ENCODE data around the gene PRKCD.

DNA sequence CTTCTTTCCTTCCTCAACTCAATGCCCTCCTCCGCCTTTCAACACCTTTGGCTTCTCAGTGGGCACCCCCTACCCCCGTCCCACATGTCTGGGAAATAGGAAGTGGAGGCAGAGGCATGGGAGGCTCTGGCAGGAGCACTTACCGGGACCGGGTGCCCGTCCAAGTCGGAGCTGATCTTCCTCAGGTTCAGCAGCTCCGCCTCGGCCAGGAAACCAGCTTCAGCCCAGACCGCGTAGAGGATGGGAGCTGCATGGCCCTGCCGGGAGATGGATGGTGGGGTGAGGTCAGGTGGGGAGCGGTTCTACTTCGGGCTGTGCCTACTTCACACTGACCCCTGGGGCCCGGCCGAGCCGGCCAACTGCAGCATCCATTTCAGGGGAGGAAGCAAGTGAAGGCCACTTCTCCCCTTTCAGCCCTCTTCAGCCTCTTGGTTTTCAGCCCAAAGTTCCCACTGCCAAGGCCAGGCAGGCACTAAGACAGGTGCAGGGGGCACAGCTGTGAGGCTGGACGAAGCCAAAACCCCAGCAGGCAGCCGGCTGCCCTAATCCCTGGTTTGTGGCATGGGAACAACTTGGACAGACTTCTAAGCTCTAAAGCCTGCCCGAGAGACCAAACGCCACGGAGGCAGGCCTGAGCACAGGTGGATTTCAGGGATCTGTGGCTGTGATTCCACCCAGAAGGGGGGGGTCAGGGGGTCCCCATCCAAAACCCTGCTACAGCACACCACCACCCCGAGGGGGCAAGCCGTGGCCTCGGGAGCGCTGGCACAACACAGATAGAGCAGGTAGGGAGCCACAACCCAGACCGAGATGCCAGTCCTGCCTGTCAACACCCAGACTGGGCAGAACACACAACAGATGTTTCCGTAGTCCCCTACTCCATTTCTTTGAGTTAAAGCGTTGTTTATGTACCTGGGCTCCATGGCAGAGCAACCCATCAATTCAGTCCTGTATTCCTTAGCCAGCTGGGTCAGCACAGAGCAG lies 80.3 kb downstream of the PRKCD start:
- no peak for TF ChIP-seq POLR2A (IDR thresholded peaks at IDR 0.05)
- TF ChIP-seq, protein P1, sequence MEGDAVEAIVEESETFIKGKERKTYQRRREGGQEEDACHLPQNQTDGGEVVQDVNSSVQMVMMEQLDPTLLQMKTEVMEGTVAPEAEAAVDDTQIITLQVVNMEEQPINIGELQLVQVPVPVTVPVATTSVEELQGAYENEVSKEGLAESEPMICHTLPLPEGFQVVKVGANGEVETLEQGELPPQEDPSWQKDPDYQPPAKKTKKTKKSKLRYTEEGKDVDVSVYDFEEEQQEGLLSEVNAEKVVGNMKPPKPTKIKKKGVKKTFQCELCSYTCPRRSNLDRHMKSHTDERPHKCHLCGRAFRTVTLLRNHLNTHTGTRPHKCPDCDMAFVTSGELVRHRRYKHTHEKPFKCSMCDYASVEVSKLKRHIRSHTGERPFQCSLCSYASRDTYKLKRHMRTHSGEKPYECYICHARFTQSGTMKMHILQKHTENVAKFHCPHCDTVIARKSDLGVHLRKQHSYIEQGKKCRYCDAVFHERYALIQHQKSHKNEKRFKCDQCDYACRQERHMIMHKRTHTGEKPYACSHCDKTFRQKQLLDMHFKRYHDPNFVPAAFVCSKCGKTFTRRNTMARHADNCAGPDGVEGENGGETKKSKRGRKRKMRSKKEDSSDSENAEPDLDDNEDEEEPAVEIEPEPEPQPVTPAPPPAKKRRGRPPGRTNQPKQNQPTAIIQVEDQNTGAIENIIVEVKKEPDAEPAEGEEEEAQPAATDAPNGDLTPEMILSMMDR (IDR thresholded peaks at IDR 0.05) = no peak
- no peak for TF ChIP-seq EP300 (IDR thresholded peaks at IDR 0.05)
- TF ChIP-seq POLR2AphosphoS5 (IDR thresholded peaks at IDR 0.05) = no peak

All from sigmoid colon (tissue), 4 donors.